ENCODE measurements around the gene DST.
A peak's percentile ranks its signal among the peaks of the same experiment; 100 is the strongest.

- TF ChIP-seq POLR2A (IDR thresholded peaks at IDR 0.05; ENCODE audit: borderline replicate concordance, extremely low read depth, insufficient read depth, insufficient read length) (no peak), CTCF (IDR thresholded peaks at IDR 0.05 in 2 of 3, conservative IDR thresholded peaks at IDR 0.05 in 1 of 3; ENCODE audit: borderline replicate concordance in 1 of 3, insufficient read depth in 1 of 3, low read depth in 2 of 3, low read length in 2 of 3) (peak; percentile 40 to 70 (median 59); a peak in 5 of 6 replicates), ZFX (IDR thresholded peaks at IDR 0.05) (no peak), ZNF274 (IDR thresholded peaks at IDR 0.05; ENCODE audit: low read depth, low read length) (no peak), CEBPB (IDR thresholded peaks at IDR 0.05; ENCODE audit: low read depth) (no peak), POLR2AphosphoS5 (IDR thresholded peaks at IDR 0.05; ENCODE audit: low read depth, low read length) (no peak), YY1 (IDR thresholded peaks at IDR 0.05; ENCODE audit: extremely low read depth, insufficient replicate concordance, low read depth, low read length) (no peak)
These were observed 47.1 kb downstream of the DST start for GRCh38 chr6:56595490-56596122.
